ENCODE data around the gene PRUNE2. TPM values are rescaled to one million over a fixed set of nuclear protein-coding genes. Genes with fewer than 3 reads are reported as not detected.

PRUNE2 gene
- total and polyA plus RNA-seq, 5 experiments from 2014 or later = not detected

GRCh38 chr9:76649894-76650293, 256.0 kb downstream of the PRUNE2 start:
- POLR2A ChIA-PET = no interaction called here
- no peak for ATAC-seq

GRCh38 chr9:76646249-76646648, 259.7 kb downstream of the PRUNE2 start:
- Mint-ChIP-seq H3K27ac (no peak overlapping the region), H3K9me3 (no peaks in the 10 kb centered on the region), H3K4me3 (no peak overlapping the region), H3K27me3 (no peaks in the 10 kb centered on the region), H3K4me1 (peaks cover 2 to 34% (median 10%) of the 10 kb centered on the region in 4 donors), H3K36me3 (no peaks in the 10 kb centered on the region)
- DNase-seq (no peak), ATAC-seq (no peak)
- POLR2A ChIA-PET = no interaction called here

More at GRCh38 chr9:76649894-76650293, 256.0 kb downstream of the PRUNE2 start:
- Mint-ChIP-seq H3K27ac (no peak overlapping the region), H3K4me1 (peaks cover 5 to 37% (median 25%) of the 10 kb centered on the region in 4 donors), H3K27me3 (no peaks in the 10 kb centered on the region), H3K4me3 (no peak overlapping the region), H3K36me3 (no peaks in the 10 kb centered on the region), H3K9me3 (no peaks in the 10 kb centered on the region)
- no peak for DNase-seq

GRCh38 chr9:76644647-76645250, 261.2 kb downstream of the PRUNE2 start:
- Mint-ChIP-seq H3K36me3 (no peaks in the 10 kb centered on the region), H3K4me3 (no peak overlapping the region), H3K9me3 (no peaks in the 10 kb centered on the region), H3K27me3 (no peaks in the 10 kb centered on the region), H3K4me1 (peaks cover 0 to 25% (median 0%) of the 10 kb centered on the region in 4 donors), H3K27ac (no peak overlapping the region)
- POLR2A ChIA-PET = no interaction called here
- ATAC-seq (no peak), DNase-seq (no peak)

- Mint-ChIP-seq H3K4me3 (no peak overlapping the region), H3K36me3 (no peaks in the 10 kb centered on the region), H3K4me1 (peaks cover 0 to 25% (median 0%) of the 10 kb centered on the region in 4 donors), H3K27ac (no peak overlapping the region), H3K9me3 (no peaks in the 10 kb centered on the region), H3K27me3 (no peaks in the 10 kb centered on the region)
- ATAC-seq (no peak), DNase-seq (no peak)
- POLR2A ChIA-PET = no interaction called here
These were observed 261.7 kb downstream of the PRUNE2 start for GRCh38 chr9:76644171-76644570.

- peak overlapping the region in 2 of 10 donors; percentile 25 to 26 for H3K27ac Mint-ChIP-seq
- no peak for ATAC-seq
- no peak for DNase-seq
- peaks cover 0 to 25% (median 0%) of the 10 kb centered on the region in 4 donors for H3K4me1 Mint-ChIP-seq
- H3K4me3 Mint-ChIP-seq = peak overlapping the region in 1 of 10 donors; percentile 3
- POLR2A ChIA-PET = no interaction called here
- H3K36me3 Mint-ChIP-seq = no peaks in the 10 kb centered on the region
- H3K27me3 Mint-ChIP-seq = no peaks in the 10 kb centered on the region
- no peaks in the 10 kb centered on the region for H3K9me3 Mint-ChIP-seq
These were observed 262.4 kb downstream of the PRUNE2 start for GRCh38 chr9:76643399-76644117.

GRCh38 chr9:76642701-76643209, 263.2 kb downstream of the PRUNE2 start:
- H3K4me3 Mint-ChIP-seq = no peak overlapping the region
- DNase-seq (no peak), ATAC-seq (no peak)
- peaks cover 0 to 30% (median 4%) of the 10 kb centered on the region in 4 donors for H3K4me1 Mint-ChIP-seq
- no peaks in the 10 kb centered on the region for H3K36me3 Mint-ChIP-seq
- no peak overlapping the region for H3K27ac Mint-ChIP-seq
- no peaks in the 10 kb centered on the region for H3K9me3 Mint-ChIP-seq
- POLR2A ChIA-PET = no interaction called here
- no peaks in the 10 kb centered on the region for H3K27me3 Mint-ChIP-seq

GRCh38 chr9:76642074-76642473, 263.8 kb downstream of the PRUNE2 start:
- ATAC-seq (no peak), DNase-seq (no peak)
- no peaks in the 10 kb centered on the region for H3K9me3 Mint-ChIP-seq
- no peaks in the 10 kb centered on the region for H3K27me3 Mint-ChIP-seq
- no peak overlapping the region for H3K27ac Mint-ChIP-seq
- POLR2A ChIA-PET = no interaction called here
- peaks cover 2 to 37% (median 10%) of the 10 kb centered on the region in 4 donors for H3K4me1 Mint-ChIP-seq
- no peaks in the 10 kb centered on the region for H3K36me3 Mint-ChIP-seq
- H3K4me3 Mint-ChIP-seq = no peak overlapping the region

- H3K27me3 Mint-ChIP-seq = no peaks in the 10 kb centered on the region
- POLR2A ChIA-PET = no interaction called here
These were observed 267.9 kb downstream of the PRUNE2 start for GRCh38 chr9:76638001-76638400.

GRCh38 chr9:76637416-76637815, 268.5 kb downstream of the PRUNE2 start:
- Mint-ChIP-seq H3K4me1 (peaks cover 2 to 18% (median 11%) of the 10 kb centered on the region in 4 donors), H3K27ac (no peak overlapping the region), H3K27me3 (no peaks in the 10 kb centered on the region), H3K36me3 (no peaks in the 10 kb centered on the region), H3K9me3 (no peaks in the 10 kb centered on the region), H3K4me3 (peak overlapping the region in 1 of 10 donors; percentile 5)
- DNase-seq (no peak), ATAC-seq (no peak)
- POLR2A ChIA-PET = no interaction called here

More at GRCh38 chr9:76638001-76638400, 267.9 kb downstream of the PRUNE2 start:
- no peaks in the 10 kb centered on the region for H3K9me3 Mint-ChIP-seq
- H3K4me1 Mint-ChIP-seq = peaks cover 2 to 24% (median 11%) of the 10 kb centered on the region in 4 donors
- no peak for ATAC-seq
- no peaks in the 10 kb centered on the region for H3K36me3 Mint-ChIP-seq
- H3K4me3 Mint-ChIP-seq = no peak overlapping the region
- no peak for DNase-seq
- H3K27ac Mint-ChIP-seq = no peak overlapping the region

GRCh38 chr9:76634356-76635054, 271.4 kb downstream of the PRUNE2 start:
- POLR2A ChIA-PET = no interaction called here
- Mint-ChIP-seq H3K27me3 (peaks cover 0 to 5% (median 0%) of the 10 kb centered on the region in 5 donors), H3K27ac (no peak overlapping the region), H3K4me1 (peaks cover 2 to 19% (median 11%) of the 10 kb centered on the region in 4 donors), H3K36me3 (no peaks in the 10 kb centered on the region), H3K4me3 (no peak overlapping the region), H3K9me3 (no peaks in the 10 kb centered on the region)
- no peak for DNase-seq
- no peak for ATAC-seq

- Mint-ChIP-seq H3K27me3 (peaks cover 0 to 5% (median 2%) of the 10 kb centered on the region in 5 donors), H3K9me3 (no peaks in the 10 kb centered on the region), H3K36me3 (no peaks in the 10 kb centered on the region), H3K4me3 (no peak overlapping the region), H3K4me1 (peaks cover 0 to 15% (median 0%) of the 10 kb centered on the region in 4 donors), H3K27ac (no peak overlapping the region)
- ATAC-seq = no peak
- DNase-seq = no peak
- POLR2A ChIA-PET = no interaction called here
These were observed 275.0 kb downstream of the PRUNE2 start for GRCh38 chr9:76630916-76631315.

GRCh38 chr9:76629205-76629990, 276.5 kb downstream of the PRUNE2 start:
- Mint-ChIP-seq H3K4me3 (no peak overlapping the region), H3K27me3 (peaks cover 0 to 5% (median 2%) of the 10 kb centered on the region in 5 donors), H3K4me1 (peaks cover 0 to 15% (median 0%) of the 10 kb centered on the region in 4 donors), H3K36me3 (no peaks in the 10 kb centered on the region), H3K9me3 (no peaks in the 10 kb centered on the region), H3K27ac (no peak overlapping the region)
- ATAC-seq (no peak), DNase-seq (no peak)
- POLR2A ChIA-PET = no interaction called here

Data from naive thymus-derived CD8-positive, alpha-beta T cell (primary cell).